IMR-90 (cell line): ENCODE data around the gene ASAP2. TPM values are rescaled to one million over a fixed set of nuclear protein-coding genes. Genes with fewer than 3 reads are reported as not detected.

ENCODE experiments used
- ATAC-seq: fragments of 200-7000 bp; cut with Tn5 transposase; 2 replicates; pipeline ENCODE4 v1.9.1; 2020; ENCODE audit warnings: low read depth, mild to moderate bottlenecking, moderate library complexity
- BruUV-seq: library from RNA; stranded (reverse); fragments of 400-500 nt; replicated peaks from 2 replicates; lab custom pipeline; 2021; lab: Mats Ljungman, UMichigan
- CTCF ChIA-PET: fragments of 300-600 bp; formaldehyde crosslinking; extraction: SDS; loops from one replicate; lab custom pipeline; 2021; ENCODE audit warnings: antibody characterized with exemption; lab: Yijun Ruan, JAX
- POLR2A ChIA-PET: fragments of 300-600 bp; sonication (Branson Sonifier 250); formaldehyde crosslinking; loops from one replicate; lab custom pipeline; 2022; ENCODE audit warnings: antibody characterized with exemption; ENCODE audit not compliant: unreplicated experiment; lab: Charles Lee
- DNase-seq: peaks from one replicate; pipeline ENCODE4 v3.0.0; 2013
- H2AFZ ChIP-seq: replicated peaks from 2 replicates; pipeline ENCODE3; 2013; ENCODE audit warnings: low read length, mild to moderate bottlenecking; ENCODE audit not compliant: poor library complexity
- H2AK5ac ChIP-seq: 2 replicates; pipeline ENCODE4 v1.6.1; 2013; ENCODE audit warnings: low read depth, low read length, inconsistent platforms
- H2AK9ac ChIP-seq: replicated peaks from 2 replicates; pipeline ENCODE3; 2013; ENCODE audit warnings: mild to moderate bottlenecking, low read depth, low read length, moderate library complexity; ENCODE audit not compliant: poor library complexity
- H2BK120ac ChIP-seq: 2 replicates; pipeline ENCODE4 v1.6.1; 2013; ENCODE audit warnings: low read depth, low read length, inconsistent platforms
- H2BK15ac ChIP-seq: 3 replicates; pipeline ENCODE4 v1.6.1; 2013; ENCODE audit warnings: low read depth, low read length, inconsistent platforms
- H2BK20ac ChIP-seq: 2 replicates; pipeline ENCODE4 v1.6.1; 2013; ENCODE audit warnings: low read depth, mild to moderate bottlenecking, inconsistent platforms, low read length, moderate library complexity
- H2BK5ac ChIP-seq: 2 replicates; pipeline ENCODE4 v1.6.1; 2013; ENCODE audit warnings: mild to moderate bottlenecking, low read depth, low read length, inconsistent platforms; ENCODE audit not compliant: poor library complexity, severe bottlenecking
- H3K14ac ChIP-seq: replicated peaks from 2 replicates; pipeline ENCODE4 v1.6.1; 2013; ENCODE audit warnings: low read depth, low read length, inconsistent platforms
- H3K18ac ChIP-seq: 2 replicates; pipeline ENCODE4 v1.6.1; 2013; ENCODE audit warnings: low read depth, low read length, control low read depth
- H3K23ac ChIP-seq: 2 replicates; pipeline ENCODE4 v1.6.1; 2013; ENCODE audit warnings: low read depth, low read length, inconsistent platforms
- H3K27ac ChIP-seq: 2 replicates; pipeline ENCODE4 v1.5.1; 2013; ENCODE audit warnings: mild to moderate bottlenecking, control low read depth, low read length; ENCODE audit not compliant: insufficient read depth
- H3K27me3 ChIP-seq: 2 replicates; pipeline ENCODE4 v1.6.1; 2013; ENCODE audit warnings: low read length; ENCODE audit not compliant: control insufficient read depth, insufficient read depth
- H3K36me3 ChIP-seq: 2 replicates; pipeline ENCODE4 v1.6.1; 2013; ENCODE audit warnings: low read length, mixed read lengths; ENCODE audit not compliant: control insufficient read depth, insufficient read depth
- H3K4ac ChIP-seq: 2 replicates; pipeline ENCODE4 v1.6.1; 2013; ENCODE audit warnings: low read depth, low read length, inconsistent platforms
- H3K4me1 ChIP-seq: 2 replicates; pipeline ENCODE4 v1.6.1; 2013; ENCODE audit warnings: low read length, mixed read lengths; ENCODE audit not compliant: control insufficient read depth, insufficient read depth
- H3K4me2 ChIP-seq: 2 replicates; pipeline ENCODE4 v1.6.1; 2013; ENCODE audit warnings: low read depth, mild to moderate bottlenecking, control low read depth, low read length, moderate library complexity
- H3K4me3 ChIP-seq: 2 replicates; pipeline ENCODE4 v1.5.1; 2013; ENCODE audit warnings: low read depth, mild to moderate bottlenecking, control low read depth, low read length, moderate library complexity; ENCODE audit not compliant: insufficient read depth
- H3K56ac ChIP-seq: 2 replicates; pipeline ENCODE4 v1.6.1; 2013; ENCODE audit warnings: low read length, inconsistent platforms; ENCODE audit not compliant: insufficient read depth; ENCODE audit errors: extremely low read depth
- H3K79me1 ChIP-seq, 2 experiments: 2 replicates each; pipeline ENCODE4 v1.6.1; 2013; ENCODE audit warnings: low read length in 2 of 2, inconsistent platforms in 1 of 2, low read depth in 1 of 2
- H3K9ac ChIP-seq: 2 replicates; pipeline ENCODE4 v1.6.1; 2013; ENCODE audit warnings: low read depth, low read length, control low read depth
- H3K9me1 ChIP-seq: 2 replicates; pipeline ENCODE4 v1.6.1; 2013; ENCODE audit warnings: low read length, inconsistent platforms; ENCODE audit not compliant: insufficient read depth
- H3K9me3 ChIP-seq: 2 replicates; pipeline ENCODE4 v1.6.1; 2013; ENCODE audit warnings: low read length; ENCODE audit not compliant: control insufficient read depth, insufficient read depth
- H4K20me1 ChIP-seq: 2 replicates; pipeline ENCODE4 v1.6.1; 2013; ENCODE audit warnings: low read length, inconsistent platforms; ENCODE audit not compliant: insufficient read depth
- H4K5ac ChIP-seq: 2 replicates; pipeline ENCODE4 v1.6.1; 2013; ENCODE audit warnings: mild to moderate bottlenecking, low read depth, low read length, control low read depth
- H4K8ac ChIP-seq, 2 experiments: 2 replicates each; pipeline ENCODE4 v1.6.1; 2013; ENCODE audit warnings: low read depth in 2 of 2, low read length in 2 of 2, control low read depth in 1 of 2, inconsistent platforms in 1 of 2
- H4K91ac ChIP-seq: 2 replicates; pipeline ENCODE4 v1.6.1; 2013; ENCODE audit warnings: low read depth, low read length, inconsistent platforms; ENCODE audit not compliant: insufficient read depth
- BHLHE40 ChIP-seq: fragments of 150-350 bp; IDR thresholded peaks from 2 replicates; pipeline ENCODE4 v1.6.1; 2016; ENCODE audit warnings: mild to moderate bottlenecking, low read depth, low read length
- CEBPB ChIP-seq: IDR thresholded peaks from 2 replicates; pipeline ENCODE4 v1.6.1; 2012; ENCODE audit warnings: low read depth, low read length, improper control_type of control experiment
- CHD1 ChIP-seq: IDR thresholded peaks from 2 replicates; pipeline ENCODE4 v1.6.1; 2012; ENCODE audit warnings: low read depth, low read length, improper control_type of control experiment
- CTCF ChIP-seq: conservative IDR thresholded peaks from 2 replicates; pipeline ENCODE4 v1.5.1; 2012; ENCODE audit warnings: mild to moderate bottlenecking, low read depth, low read length, improper control_type of control experiment
- ELK1 ChIP-seq: fragments of 150-350 bp; IDR thresholded peaks from 2 replicates; pipeline ENCODE4 v1.6.1; 2016; ENCODE audit warnings: low read depth, mild to moderate bottlenecking, low read length, moderate library complexity, borderline replicate concordance
- FOS ChIP-seq: fragments of 150-350 bp; IDR thresholded peaks from 2 replicates; pipeline ENCODE4 v1.6.1; 2016; ENCODE audit warnings: low read depth, low read length
- MAFK ChIP-seq: IDR thresholded peaks from 2 replicates; pipeline ENCODE4 v1.6.1; 2012; ENCODE audit warnings: low read depth, low read length, improper control_type of control experiment
- MAZ ChIP-seq: IDR thresholded peaks from 2 replicates; pipeline ENCODE4 v1.6.1; 2012; ENCODE audit warnings: low read depth, mild to moderate bottlenecking, low read length, improper control_type of control experiment, moderate library complexity, borderline replicate concordance
- MXI1 ChIP-seq: IDR thresholded peaks from 2 replicates; pipeline ENCODE4 v1.6.1; 2012; ENCODE audit warnings: low read depth, mild to moderate bottlenecking, low read length, moderate library complexity, borderline replicate concordance
- NFE2L2 ChIP-seq: fragments of 150-350 bp; IDR thresholded peaks from 2 replicates; pipeline ENCODE4 v1.6.1; 2016; ENCODE audit warnings: low read depth, mild to moderate bottlenecking, low read length
- POLR2A ChIP-seq: IDR thresholded peaks from 2 replicates; pipeline ENCODE4 v1.6.1; 2012; ENCODE audit warnings: mild to moderate bottlenecking, low read depth, low read length
- RCOR1 ChIP-seq: IDR thresholded peaks from 2 replicates; pipeline ENCODE4 v1.6.1; 2012; ENCODE audit warnings: mild to moderate bottlenecking, low read length, improper control_type of control experiment; ENCODE audit not compliant: insufficient replicate concordance
- SMC3 ChIP-seq: fragments of 150-350 bp; IDR thresholded peaks from 2 replicates; pipeline ENCODE4 v1.6.1; 2016; ENCODE audit warnings: low read depth, mild to moderate bottlenecking, antibody characterized with exemption, low read length, moderate library complexity
- WGBS, 2 experiments: methylation state at CpG; one replicate each; pipeline versions ENCODE4 v1.1.5 to v1.1.7; 2013; ENCODE audit warnings: missing lambda C conversion rate in 2 of 2; ENCODE audit not compliant: insufficient read length in 1 of 2; ENCODE audit errors: extremely low coverage in 2 of 2; 5-methylcytosine and 5-hydroxymethylcytosine counted together
- dilution Hi-C: fragments of 300-500 bp; cut with HindIII; formaldehyde crosslinking; loops from one replicate; pipeline ENCODE4 v1.14.3; 2018; ENCODE audit warnings: low sequenced_read_pairs; ENCODE audit not compliant: unreplicated experiment
- in situ Hi-C: fragments of 300-500 bp; cut with MboI; formaldehyde crosslinking; loops from 3 replicates; pipeline ENCODE4 v1.14.3; 2019; ENCODE audit warnings: low sequenced_read_pairs, inconsistent platforms, mixed read lengths
- intact Hi-C: fragments of 100-400 bp; cut with micrococcal nuclease; formaldehyde crosslinking; loops from 2 replicates; pipeline ENCODE4 v1.10.0; 2022
- polyA plus RNA-seq, 3 experiments: library from polyadenylated mRNA; depleted of rRNA; stranded (reverse); fragments of >200 nt; gene quantifications; 2 replicates each; pipeline ENCODE4 v1.2.3, GENCODE V29; 2012; ENCODE audit warnings: low replicate concordance in 1 of 3
- total RNA-seq: library from RNA; depleted of rRNA; stranded (reverse); fragments of >200 nt; gene quantifications from 2 replicates; pipeline ENCODE4 v1.2.3, GENCODE V29; 2012
- TF ChIP-seq, protein P1 (sequence below): fragments of 150-350 bp; IDR thresholded peaks from 2 replicates; pipeline ENCODE4 v1.6.1; 2017; ENCODE audit warnings: mild to moderate bottlenecking, antibody characterized with exemption, low read length, low read depth

Gene ASAP2
- total and polyA plus RNA-seq, 2 of the 4 experiments (the other 2 are of a cell fraction): 19.7 to 28.1 TPM

- ATAC-seq: peak; percentile 30
- no peaks in the 10 kb centered on the region for H3K27me3 ChIP-seq
- peaks cover 49 to 81% of the 10 kb centered on the region in 2 experiments for H3K79me1 ChIP-seq
- peak overlapping the region; percentile 92 for H2BK120ac ChIP-seq
- H2AK9ac ChIP-seq: peak overlapping the region; percentile 93
- peak overlapping the region; percentile 74 for H3K56ac ChIP-seq
- H4K8ac ChIP-seq: peak overlapping the region; percentile 11 to 82
- H3K9me3 ChIP-seq: no peaks in the 10 kb centered on the region
- peak overlapping the region; percentile 37; the same call in 1 of the 2 replicates for H4K5ac ChIP-seq
- CTCF ChIA-PET: interaction anchor here (0.7 to 1.5 kb wide), 4 partner anchors 9 to 84 kb away, joined by 3 to 5 read pairs (median 3); no protein-coding TSS in a partner anchor
- H3K23ac ChIP-seq: peak overlapping the region; percentile 57
- H2BK15ac ChIP-seq: peak overlapping the region; percentile 69; the same call in 2 of the 3 replicates
- POLR2A ChIA-PET: no interaction called here
- H3K9ac ChIP-seq: no peak overlapping the region
- H3K4me2 ChIP-seq: peak overlapping the region; percentile 25; the same call in 1 of the 2 replicates
- peaks cover 38% of the 10 kb centered on the region for H3K9me1 ChIP-seq
- peak; percentile 44 for DNase-seq
- peak overlapping the region; percentile 75 for H4K91ac ChIP-seq
- H3K4me1 ChIP-seq: peaks cover 19% of the 10 kb centered on the region
- no peaks in the 10 kb centered on the region; the same call in 1 of the 2 replicates for H3K36me3 ChIP-seq
- H4K20me1 ChIP-seq: peaks cover 5% of the 10 kb centered on the region; the same call in 1 of the 2 replicates
- intact Hi-C loops: loop anchor here (5.0 kb wide), 2 partner anchors 82 to 147 kb away; partner anchors contain the start of gene ASAP2
- H3K4me3 ChIP-seq: no peak overlapping the region
- peak overlapping the region; percentile 45; the same call in 1 of the 2 replicates for H3K18ac ChIP-seq
- H2AFZ ChIP-seq: peak overlapping the region; percentile 25
- H2BK20ac ChIP-seq: peak overlapping the region; percentile 84
- 100% methylated on average over 1 of the region's 5 CpGs; no CpG with 5 or more reads in 1 of the 2 experiments for WGBS, 2 experiments
- in situ Hi-C loops: no loop called here
- peak overlapping the region; percentile 32 for H3K14ac ChIP-seq
- H2BK5ac ChIP-seq: peak overlapping the region; percentile 96
- BruUV-seq: no TSS peak
- H3K27ac ChIP-seq: peak overlapping the region; percentile 87
- peak overlapping the region; percentile 87 for H2AK5ac ChIP-seq
- dilution Hi-C loops: no loop called here
- peak overlapping the region; percentile 95 for H3K4ac ChIP-seq
- TF ChIP-seq ELK1 (no peak), RCOR1 (no peak), MAZ (no peak), CTCF (no peak), CHD1 (no peak), POLR2A (no peak), FOS (no peak), MXI1 (no peak), BHLHE40 (no peak), SMC3 (no peak), CEBPB (no peak), MAFK (no peak), NFE2L2 (no peak)
- TF ChIP-seq, protein P1, sequence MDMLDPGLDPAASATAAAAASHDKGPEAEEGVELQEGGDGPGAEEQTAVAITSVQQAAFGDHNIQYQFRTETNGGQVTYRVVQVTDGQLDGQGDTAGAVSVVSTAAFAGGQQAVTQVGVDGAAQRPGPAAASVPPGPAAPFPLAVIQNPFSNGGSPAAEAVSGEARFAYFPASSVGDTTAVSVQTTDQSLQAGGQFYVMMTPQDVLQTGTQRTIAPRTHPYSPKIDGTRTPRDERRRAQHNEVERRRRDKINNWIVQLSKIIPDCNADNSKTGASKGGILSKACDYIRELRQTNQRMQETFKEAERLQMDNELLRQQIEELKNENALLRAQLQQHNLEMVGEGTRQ: no peak
These were observed 82.2 kb downstream of the ASAP2 start for GRCh38 chr2:9288681-9289338.
